CD4-positive, alpha-beta T cell (primary cell): ENCODE results near the gene SLC12A9. TPM values are rescaled to one million over a fixed set of nuclear protein-coding genes. Genes with fewer than 3 reads are reported as not detected.

ENCODE experiments used
- ATAC-seq: fragments of 200-7000 bp; cut with Tn5 transposase; one replicate; pipeline ENCODE4 v1.10.0; 2022; ENCODE audit warnings: mild to moderate bottlenecking; ENCODE audit not compliant: poor library complexity
- CTCF ChIA-PET: fragments of 350-600 bp; sonication (Branson Sonifier 250); formaldehyde crosslinking; loops from one replicate; lab custom pipeline; 2021; ENCODE audit warnings: antibody characterized with exemption, inconsistent platforms; lab: Charles Lee
- POLR2A ChIA-PET: fragments of 350-600 bp; sonication (Branson Sonifier 250); formaldehyde crosslinking; loops from one replicate; lab custom pipeline; 2021; ENCODE audit warnings: antibody characterized with exemption, inconsistent platforms; lab: Charles Lee
- DNase-seq, 14 experiments: peaks; one replicate each; pipeline ENCODE4 v3.0.0-alpha.2; 2013 to 2020; ENCODE audit warnings: mixed read lengths in 2 of 14
- H3K27ac ChIP-seq, 2 donors: one replicate each; pipeline versions ENCODE4 v1.5.1 to v1.7.0; 2013; ENCODE audit warnings: low read length in 2 of 2, low read depth in 1 of 2, mild to moderate bottlenecking in 1 of 2
- H3K27me3 ChIP-seq, 2 experiments: 1 replicate in 1 of 2; 2 replicates in 1 of 2; pipeline versions ENCODE4 v1.6.1 to v1.7.0; 2013; ENCODE audit warnings: low read length in 2 of 2, control low read depth in 1 of 2, mild to moderate bottlenecking in 1 of 2, moderate library complexity in 1 of 2; ENCODE audit not compliant: insufficient read depth in 2 of 2, control insufficient read depth in 1 of 2
- H3K36me3 ChIP-seq: one replicate; pipeline ENCODE4 v1.6.1; 2013; ENCODE audit warnings: low read length, control low read depth; ENCODE audit not compliant: insufficient read depth
- H3K4me1 ChIP-seq: one replicate; pipeline ENCODE4 v1.6.1; 2013; ENCODE audit warnings: low read length, control low read depth; ENCODE audit not compliant: insufficient read depth
- H3K4me3 ChIP-seq: one replicate; pipeline ENCODE4 v1.5.1; 2013; ENCODE audit warnings: mild to moderate bottlenecking, low read length, moderate library complexity
- H3K9me3 ChIP-seq, 2 experiments: 1 replicate in 1 of 2; 2 replicates in 1 of 2; pipeline versions ENCODE4 v1.6.1 to v1.7.0; 2013; ENCODE audit warnings: low read length in 2 of 2, mild to moderate bottlenecking in 2 of 2, control low read depth in 1 of 2, moderate library complexity in 1 of 2; ENCODE audit not compliant: control insufficient read depth in 1 of 2, insufficient read depth in 1 of 2
- H3K27ac Mint-ChIP-seq: one replicate; pipeline ENCODE4 v1.8.0; 2020; ENCODE audit warnings: mixed read lengths
- H3K27me3 Mint-ChIP-seq: one replicate; pipeline ENCODE4 v1.8.0; 2021; ENCODE audit warnings: mixed read lengths
- H3K36me3 Mint-ChIP-seq: one replicate; pipeline ENCODE4 v1.8.0; 2021; ENCODE audit warnings: low read depth, mixed read lengths
- H3K4me1 Mint-ChIP-seq: one replicate; pipeline ENCODE4 v1.8.0; 2021; ENCODE audit warnings: low read depth, mixed read lengths
- H3K4me3 Mint-ChIP-seq: one replicate; pipeline ENCODE4 v1.8.0; 2020; ENCODE audit warnings: mild to moderate bottlenecking, mixed read lengths
- H3K9me3 Mint-ChIP-seq: one replicate; pipeline ENCODE4 v1.8.0; 2020; ENCODE audit warnings: mixed read lengths
- intact Hi-C, 2 experiments: fragments of 100-400 bp; cut with DNase I in 1 of 2; cut with micrococcal nuclease in 1 of 2; formaldehyde crosslinking; loops; one replicate each; pipeline versions ENCODE4 v1.15.1 to v1.9.0; 2023 to 2025; cut with DNase I, micrococcal nuclease
- total RNA-seq, 174 experiments: library from RNA in 2 of 174; stranded (reverse) in 2 of 174; gene quantifications; one replicate each; pipeline ENCODE4 v1.2.3 and lab custom pipeline; 2021 to 2026
- TF ChIP-seq, protein P1 (sequence below): fragments of 200-600 bp; IDR thresholded peaks from one replicate; pipeline ENCODE4 v1.8.0; 2022; ENCODE audit warnings: antibody characterized with exemption, mild to moderate bottlenecking

Gene SLC12A9
- total RNA-seq, 2 experiments from 2014 or later, result 26.3 to 28.2 TPM

DNA sequence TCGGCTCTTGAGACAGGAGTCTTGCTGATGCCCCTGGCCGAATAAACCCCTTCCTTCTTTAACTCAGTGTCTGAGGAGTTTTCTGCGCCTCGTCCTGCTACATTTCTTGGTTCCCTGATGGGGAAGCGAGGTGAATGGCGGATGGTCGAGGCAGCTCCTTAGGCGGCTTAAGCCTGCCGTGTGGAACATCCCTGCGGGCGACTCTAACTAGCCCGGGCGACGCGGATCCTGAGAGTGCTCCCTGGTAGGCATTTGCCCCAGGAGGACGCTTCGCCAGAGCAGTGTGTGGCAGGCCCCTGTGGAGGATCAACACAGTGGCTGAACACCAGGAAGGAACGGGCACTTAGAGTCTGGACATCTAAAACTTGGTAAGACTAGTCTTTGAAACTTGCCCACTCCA is 13.2 kb upstream of the SLC12A9 start:
- Mint-ChIP-seq H3K9me3 (no peaks in the 10 kb centered on the region), H3K27ac (no peak overlapping the region), H3K27me3 (no peaks in the 10 kb centered on the region), H3K4me1 (peaks cover 10% of the 10 kb centered on the region), H3K36me3 (no peaks in the 10 kb centered on the region), H3K4me3 (no peak overlapping the region)
- no peaks in the 10 kb centered on the region for H3K27me3 ChIP-seq
- no peak overlapping the region for H3K27ac ChIP-seq
- peaks cover 16% of the 10 kb centered on the region for H3K4me1 ChIP-seq
- DNase-seq (no peak), ATAC-seq (no peak)
- no peaks in the 10 kb centered on the region for H3K9me3 ChIP-seq
- no peaks in the 10 kb centered on the region for H3K36me3 ChIP-seq
- no peak overlapping the region for H3K4me3 ChIP-seq
- TF ChIP-seq, protein P1, sequence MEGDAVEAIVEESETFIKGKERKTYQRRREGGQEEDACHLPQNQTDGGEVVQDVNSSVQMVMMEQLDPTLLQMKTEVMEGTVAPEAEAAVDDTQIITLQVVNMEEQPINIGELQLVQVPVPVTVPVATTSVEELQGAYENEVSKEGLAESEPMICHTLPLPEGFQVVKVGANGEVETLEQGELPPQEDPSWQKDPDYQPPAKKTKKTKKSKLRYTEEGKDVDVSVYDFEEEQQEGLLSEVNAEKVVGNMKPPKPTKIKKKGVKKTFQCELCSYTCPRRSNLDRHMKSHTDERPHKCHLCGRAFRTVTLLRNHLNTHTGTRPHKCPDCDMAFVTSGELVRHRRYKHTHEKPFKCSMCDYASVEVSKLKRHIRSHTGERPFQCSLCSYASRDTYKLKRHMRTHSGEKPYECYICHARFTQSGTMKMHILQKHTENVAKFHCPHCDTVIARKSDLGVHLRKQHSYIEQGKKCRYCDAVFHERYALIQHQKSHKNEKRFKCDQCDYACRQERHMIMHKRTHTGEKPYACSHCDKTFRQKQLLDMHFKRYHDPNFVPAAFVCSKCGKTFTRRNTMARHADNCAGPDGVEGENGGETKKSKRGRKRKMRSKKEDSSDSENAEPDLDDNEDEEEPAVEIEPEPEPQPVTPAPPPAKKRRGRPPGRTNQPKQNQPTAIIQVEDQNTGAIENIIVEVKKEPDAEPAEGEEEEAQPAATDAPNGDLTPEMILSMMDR, result no peak
- intact Hi-C loops, result loop anchor here in 1 of 2 experiments (5.0 to 10.0 kb wide), 4 partner anchors 132 to 1225 kb away; partner anchors contain the start of genes FIS1, POP7, ZKSCAN1 and ZSCAN25
- ChIA-PET CTCF (no interaction called here), POLR2A (no interaction called here)

- no peak overlapping the region for H3K4me3 Mint-ChIP-seq
- CTCF ChIA-PET, result no interaction called here
Measured at GRCh38 chr7:100840470-100841100, 11.9 kb upstream of the SLC12A9 start.

GRCh38 chr7:100847360-100847759 is 5.2 kb upstream of the SLC12A9 start:
- H3K9me3 ChIP-seq, result no peaks in the 10 kb centered on the region
- no peak overlapping the region for H3K4me3 ChIP-seq
- DNase-seq (no peak), ATAC-seq (no peak)
- ChIA-PET CTCF (no interaction called here), POLR2A (no interaction called here)
- Mint-ChIP-seq H3K27me3 (no peaks in the 10 kb centered on the region), H3K36me3 (peaks cover 6% of the 10 kb centered on the region), H3K9me3 (no peaks in the 10 kb centered on the region), H3K27ac (no peak overlapping the region), H3K4me3 (peak overlapping the region; percentile 11), H3K4me1 (peaks cover 7% of the 10 kb centered on the region)
- no peaks in the 10 kb centered on the region for H3K27me3 ChIP-seq
- peaks cover 11% of the 10 kb centered on the region for H3K4me1 ChIP-seq
- no peaks in the 10 kb centered on the region for H3K36me3 ChIP-seq
- H3K27ac ChIP-seq, result no peak overlapping the region
- intact Hi-C loops, result no loop called here
- TF ChIP-seq, protein P1, result no peak

More at GRCh38 chr7:100840470-100841100, 11.9 kb upstream of the SLC12A9 start:
- Histone ChIP-seq H3K36me3 (no peaks in the 10 kb centered on the region), H3K27ac (no peak overlapping the region), H3K4me1 (peaks cover 16% of the 10 kb centered on the region), H3K4me3 (no peak overlapping the region), H3K9me3 (no peaks in the 10 kb centered on the region), H3K27me3 (no peaks in the 10 kb centered on the region)
- Mint-ChIP-seq H3K27ac (no peak overlapping the region), H3K27me3 (no peaks in the 10 kb centered on the region), H3K4me1 (peaks cover 10% of the 10 kb centered on the region), H3K9me3 (no peaks in the 10 kb centered on the region), H3K36me3 (no peaks in the 10 kb centered on the region)
- no peak for ATAC-seq
- no peak for DNase-seq
- intact Hi-C loops, result no loop called here
- TF ChIP-seq, protein P1, result no peak
- POLR2A ChIA-PET, result no interaction called here
